Mesendoderm (in vitro differentiated cells): ENCODE results near the gene PRR35.
A peak's percentile ranks its signal among the peaks of the same experiment; 100 is the strongest.

ENCODE experiments used
- DNase-seq: peaks from one replicate; pipeline ENCODE4 v3.0.0; 2013
- H2AK5ac ChIP-seq: 2 replicates; pipeline ENCODE4 v1.6.1; 2013; ENCODE audit warnings: low read length, inconsistent platforms
- H2BK120ac ChIP-seq: 2 replicates; pipeline ENCODE4 v1.6.1; 2013; ENCODE audit warnings: low read depth, mild to moderate bottlenecking, low read length, moderate library complexity, mixed read lengths
- H2BK15ac ChIP-seq: replicated peaks from 2 replicates; pipeline ENCODE4 v1.6.1; 2013; ENCODE audit warnings: low read depth, mild to moderate bottlenecking, moderate library complexity
- H2BK5ac ChIP-seq: 2 replicates; pipeline ENCODE4 v1.6.1; 2013; ENCODE audit warnings: low read length, inconsistent platforms
- H3K18ac ChIP-seq: 2 replicates; pipeline ENCODE4 v1.6.1; 2013; ENCODE audit warnings: mild to moderate bottlenecking, low read length, mixed read lengths
- H3K23ac ChIP-seq: one replicate; pipeline ENCODE4 v1.6.1; 2013; ENCODE audit warnings: low read length
- H3K27ac ChIP-seq: 2 replicates; pipeline ENCODE4 v1.5.1; 2013; ENCODE audit warnings: low read depth, mild to moderate bottlenecking, inconsistent platforms, low read length, moderate library complexity
- H3K27me3 ChIP-seq: 2 replicates; pipeline ENCODE4 v1.6.1; 2013; ENCODE audit warnings: low read length, control low read depth, mild to moderate bottlenecking, inconsistent platforms; ENCODE audit not compliant: insufficient read depth, poor library complexity
- H3K36me3 ChIP-seq: 2 replicates; pipeline ENCODE4 v1.6.1; 2013; ENCODE audit warnings: low read length, inconsistent platforms; ENCODE audit not compliant: control insufficient read depth, insufficient read depth
- H3K4ac ChIP-seq: one replicate; pipeline ENCODE4 v1.6.1; 2013; ENCODE audit warnings: low read depth, mild to moderate bottlenecking, low read length, moderate library complexity
- H3K4me1 ChIP-seq: 2 replicates; pipeline ENCODE4 v1.6.1; 2013; ENCODE audit warnings: low read depth, low read length, inconsistent platforms; ENCODE audit not compliant: control insufficient read depth
- H3K4me2 ChIP-seq: 2 replicates; pipeline ENCODE4 v1.6.1; 2013; ENCODE audit warnings: low read length
- H3K4me3 ChIP-seq: 2 replicates; pipeline ENCODE4 v1.5.1; 2013; ENCODE audit warnings: mild to moderate bottlenecking, low read length
- H3K56ac ChIP-seq: one replicate; pipeline ENCODE4 v1.6.1; 2013; ENCODE audit warnings: low read length
- H3K79me1 ChIP-seq: 2 replicates; pipeline ENCODE4 v1.6.1; 2013; ENCODE audit warnings: low read length, inconsistent platforms
- H3K79me2 ChIP-seq: 2 replicates; pipeline ENCODE4 v1.6.1; 2013; ENCODE audit warnings: mild to moderate bottlenecking, low read length; ENCODE audit not compliant: control insufficient read depth, insufficient read depth
- H3K9ac ChIP-seq: 2 replicates; pipeline ENCODE4 v1.6.1; 2013; ENCODE audit warnings: low read length, inconsistent platforms
- H4K5ac ChIP-seq: one replicate; pipeline ENCODE4 v1.6.1; 2013; ENCODE audit warnings: low read length
- H4K8ac ChIP-seq: one replicate; pipeline ENCODE4 v1.6.1; 2013; ENCODE audit warnings: low read depth, mild to moderate bottlenecking, control low read depth, low read length, moderate library complexity
- WGBS: extraction: QIAGEN DNeasy Blood & Tissue Kit; methylation state at CpG from one replicate; pipeline ENCODE4 v1.1.7; 2013; ENCODE audit warnings: low lambda C conversion rate, missing lambda C conversion rate; ENCODE audit not compliant: insufficient coverage; ENCODE audit errors: extremely low coverage; 5-methylcytosine and 5-hydroxymethylcytosine counted together

PRR35 gene

DNA sequence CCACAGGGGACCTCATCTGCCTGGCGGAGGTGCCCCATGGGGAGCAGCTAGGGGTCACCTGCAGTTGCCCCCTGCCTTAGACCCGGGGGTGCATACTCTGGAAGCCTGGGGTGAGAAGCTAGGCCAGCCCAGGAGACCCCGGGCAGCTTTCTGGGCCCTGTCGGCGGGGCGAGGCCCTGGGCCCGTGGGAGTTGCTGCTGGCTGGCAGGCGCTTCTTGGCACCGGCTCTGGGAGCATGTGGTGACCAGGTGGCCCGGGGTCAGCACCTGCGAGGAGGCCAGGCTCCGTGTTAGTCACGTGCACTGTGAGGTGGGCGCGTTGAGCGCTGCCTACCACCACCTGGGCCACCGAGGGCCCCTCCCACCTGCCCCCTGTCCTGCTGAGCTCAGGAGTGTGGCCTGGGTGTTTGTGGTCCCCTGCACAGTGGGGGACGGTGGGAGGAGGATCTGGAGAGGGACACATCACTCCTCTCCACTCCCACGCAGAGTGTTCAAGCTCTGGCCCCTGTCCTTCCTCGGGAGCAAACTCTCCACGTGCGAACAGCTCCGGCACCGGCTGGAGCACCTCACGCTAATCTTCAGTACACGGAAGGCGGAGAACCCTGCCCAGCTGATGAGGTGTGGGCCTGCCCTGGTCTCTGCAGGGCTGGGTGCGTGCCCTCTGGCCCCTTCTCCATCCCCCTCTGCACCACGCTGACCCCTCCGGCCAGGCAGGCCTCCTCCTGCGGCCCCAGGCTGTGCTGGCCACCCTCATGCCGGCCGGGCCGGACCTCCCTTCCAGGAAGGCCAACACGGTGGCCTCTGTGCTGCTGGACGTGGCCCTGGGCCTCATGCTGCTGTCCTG lies 15.4 kb downstream of the PRR35 start:
- Histone ChIP-seq H3K4me3 (no peak overlapping the region), H2AK5ac (no peak overlapping the region), H4K8ac (no peak overlapping the region), H3K27ac (no peak overlapping the region), H3K4ac (no peak overlapping the region), H3K18ac (no peak overlapping the region), H3K9ac (no peak overlapping the region), H3K27me3 (no peaks in the 10 kb centered on the region), H2BK5ac (no peak overlapping the region), H3K4me1 (no peaks in the 10 kb centered on the region), H3K56ac (no peak overlapping the region), H4K5ac (no peak overlapping the region), H3K36me3 (no peaks in the 10 kb centered on the region), H3K4me2 (no peak overlapping the region), H2BK15ac (no peak overlapping the region), H3K23ac (no peak overlapping the region), H2BK120ac (no peak overlapping the region), H3K79me2 (peaks cover 3% of the 10 kb centered on the region), H3K79me1 (peaks cover 4% of the 10 kb centered on the region)
- no CpG with 5 or more reads among the region's 36 CpGs for WGBS
- DNase-seq: no peak

DNA sequence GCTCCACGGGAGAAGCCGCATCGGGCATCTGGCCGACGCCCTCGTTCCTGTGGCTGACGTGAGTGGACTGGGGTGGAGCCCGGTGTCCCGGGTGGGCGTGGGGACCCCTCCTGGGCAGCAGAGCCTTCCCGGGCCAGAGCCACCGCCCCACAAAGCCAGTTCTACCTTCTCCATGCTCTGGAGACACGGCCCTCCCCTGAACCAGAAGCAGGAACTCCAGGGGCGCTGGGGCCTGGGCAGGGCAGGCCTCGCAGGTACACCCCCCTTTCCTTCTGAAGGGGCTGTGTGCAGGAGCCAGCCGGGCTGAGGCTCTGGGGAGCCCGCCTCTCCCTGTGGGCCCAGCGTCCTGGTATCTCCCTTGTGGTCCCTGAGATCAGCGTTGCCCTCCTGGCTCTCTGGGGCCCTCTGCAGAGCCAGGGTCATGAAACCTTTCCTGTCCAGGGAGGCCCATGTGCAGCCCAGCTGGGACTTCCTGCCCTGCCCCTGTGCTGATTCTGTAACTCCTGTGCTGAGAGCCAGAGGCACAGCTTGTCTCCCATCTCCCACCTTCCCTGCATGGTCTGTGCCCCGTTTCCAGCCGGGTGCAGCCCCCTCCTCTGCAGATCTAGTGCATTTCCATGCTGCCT lies 16.1 kb downstream of the PRR35 start:
- no peak overlapping the region for H4K8ac ChIP-seq
- H3K23ac ChIP-seq: no peak overlapping the region
- H3K79me2 ChIP-seq: no peaks in the 10 kb centered on the region
- H3K4me3 ChIP-seq: no peak overlapping the region
- no peak overlapping the region for H2AK5ac ChIP-seq
- no peak for DNase-seq
- H2BK15ac ChIP-seq: no peak overlapping the region
- no peak overlapping the region for H3K4ac ChIP-seq
- peaks cover 3% of the 10 kb centered on the region for H3K79me1 ChIP-seq
- no CpG with 5 or more reads among the region's 21 CpGs for WGBS
- H3K9ac ChIP-seq: no peak overlapping the region
- no peak overlapping the region for H3K4me2 ChIP-seq
- H2BK5ac ChIP-seq: no peak overlapping the region
- no peaks in the 10 kb centered on the region for H3K27me3 ChIP-seq
- no peak overlapping the region for H3K18ac ChIP-seq
- H2BK120ac ChIP-seq: no peak overlapping the region
- H3K56ac ChIP-seq: no peak overlapping the region
- no peaks in the 10 kb centered on the region for H3K4me1 ChIP-seq
- H3K27ac ChIP-seq: no peak overlapping the region
- no peaks in the 10 kb centered on the region for H3K36me3 ChIP-seq
- no peak overlapping the region for H4K5ac ChIP-seq

DNA sequence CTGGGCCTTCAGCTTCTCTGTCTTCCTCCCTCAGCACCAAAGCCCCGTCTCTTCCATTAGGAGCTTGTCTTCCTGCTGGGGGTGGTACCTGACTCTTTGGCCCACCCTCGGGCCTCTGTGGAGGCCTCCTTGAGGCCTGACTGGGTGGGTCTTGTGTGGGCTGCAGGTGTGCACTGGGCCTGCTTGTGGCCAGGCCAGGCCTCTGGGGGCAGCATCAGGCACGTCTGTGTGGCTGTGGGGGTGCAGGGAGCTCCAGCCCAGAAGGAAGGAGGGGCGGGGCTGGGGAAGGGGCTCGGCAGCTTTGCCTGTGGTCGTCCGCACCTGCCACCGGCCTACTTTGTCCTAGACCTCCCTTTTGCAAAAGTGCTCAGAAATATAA lies 16.6 kb downstream of the PRR35 start:
- peak; percentile 58 for DNase-seq
- Histone ChIP-seq H3K4me3 (no peak overlapping the region), H3K18ac (no peak overlapping the region), H2AK5ac (no peak overlapping the region), H2BK15ac (no peak overlapping the region), H3K79me2 (no peaks in the 10 kb centered on the region), H3K4me2 (no peak overlapping the region), H2BK120ac (no peak overlapping the region), H3K79me1 (peaks cover 3% of the 10 kb centered on the region), H3K9ac (no peak overlapping the region), H3K36me3 (no peaks in the 10 kb centered on the region), H3K27me3 (no peaks in the 10 kb centered on the region), H3K56ac (no peak overlapping the region), H4K5ac (no peak overlapping the region), H4K8ac (no peak overlapping the region), H2BK5ac (no peak overlapping the region), H3K27ac (no peak overlapping the region), H3K4ac (no peak overlapping the region), H3K23ac (no peak overlapping the region), H3K4me1 (no peaks in the 10 kb centered on the region)
- WGBS: no CpG with 5 or more reads among the region's 8 CpGs

DNA sequence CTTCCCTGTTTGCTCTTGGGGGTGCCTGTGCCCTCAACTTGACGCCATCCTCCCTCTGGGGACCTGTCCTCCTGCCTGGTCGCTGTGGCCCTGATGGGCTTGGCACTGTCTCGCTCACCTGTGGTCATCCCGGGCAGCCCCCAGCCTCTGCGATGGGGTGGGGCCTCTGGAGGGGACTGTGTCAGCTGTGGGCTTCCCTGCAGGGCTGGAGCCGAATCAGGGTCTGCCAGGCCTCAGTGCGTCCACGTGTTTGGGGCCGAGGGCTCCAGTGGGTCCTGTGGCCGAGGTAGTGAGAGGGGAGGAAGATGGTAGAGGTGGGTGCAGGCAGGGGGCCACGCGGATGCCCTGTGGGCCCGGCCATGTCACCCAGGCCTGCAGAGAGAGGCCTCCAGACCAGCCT lies 17.6 kb downstream of the PRR35 start:
- Histone ChIP-seq H3K79me1 (no peaks in the 10 kb centered on the region), H3K4me3 (no peak overlapping the region), H4K8ac (no peak overlapping the region), H3K79me2 (no peaks in the 10 kb centered on the region), H3K18ac (no peak overlapping the region), H3K27me3 (no peaks in the 10 kb centered on the region), H3K36me3 (no peaks in the 10 kb centered on the region), H3K9ac (no peak overlapping the region), H4K5ac (no peak overlapping the region), H3K4ac (no peak overlapping the region), H3K4me1 (no peaks in the 10 kb centered on the region), H3K23ac (no peak overlapping the region), H2AK5ac (no peak overlapping the region), H2BK15ac (no peak overlapping the region), H3K56ac (no peak overlapping the region), H3K27ac (no peak overlapping the region), H2BK120ac (no peak overlapping the region), H3K4me2 (no peak overlapping the region), H2BK5ac (no peak overlapping the region)
- DNase-seq: no peak
- WGBS: no CpG with 5 or more reads among the region's 13 CpGs

DNA sequence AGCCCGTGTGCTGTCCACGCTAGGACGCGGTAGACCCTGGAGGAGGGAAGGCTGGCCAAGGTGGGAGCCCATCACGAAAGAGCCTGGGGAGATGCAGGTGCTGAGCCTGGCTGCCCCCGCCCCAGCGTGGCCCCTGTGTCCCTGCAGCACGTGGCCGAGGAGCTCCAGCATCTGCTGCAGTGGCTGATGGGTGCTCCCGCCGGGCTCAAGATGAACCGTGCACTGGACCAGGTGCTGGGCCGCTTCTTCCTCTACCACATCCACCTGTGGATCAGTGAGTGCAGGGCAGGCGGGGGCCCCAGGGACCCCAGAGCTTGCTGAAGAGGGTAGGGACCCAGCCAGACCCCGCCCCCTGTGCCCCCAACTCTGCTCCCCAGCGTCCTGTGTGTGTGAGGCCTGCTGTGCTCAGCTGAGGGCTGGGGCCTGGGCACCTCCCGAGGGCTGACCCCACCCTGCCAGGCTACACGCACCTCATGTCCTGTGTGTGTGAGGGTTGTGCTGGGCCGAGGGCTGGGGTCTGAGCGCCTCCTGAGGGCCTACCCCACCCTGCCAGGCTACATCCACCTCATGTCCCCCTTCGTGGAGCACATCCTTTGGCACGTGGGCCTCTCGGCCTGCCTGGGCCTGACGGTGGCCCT lies 18.2 kb downstream of the PRR35 start:
- H2BK120ac ChIP-seq: no peak overlapping the region
- H3K4me2 ChIP-seq: no peak overlapping the region
- no peak overlapping the region for H3K4ac ChIP-seq
- no peak overlapping the region for H3K4me3 ChIP-seq
- peak overlapping the region; percentile 65 for H3K56ac ChIP-seq
- H3K9ac ChIP-seq: peak overlapping the region; percentile 4
- H4K8ac ChIP-seq: no peak overlapping the region
- H2AK5ac ChIP-seq: no peak overlapping the region
- no peak overlapping the region for H3K27ac ChIP-seq
- no peak overlapping the region for H4K5ac ChIP-seq
- H3K23ac ChIP-seq: no peak overlapping the region
- no peaks in the 10 kb centered on the region for H3K4me1 ChIP-seq
- DNase-seq: no peak
- no peak overlapping the region for H2BK15ac ChIP-seq
- no peaks in the 10 kb centered on the region for H3K79me1 ChIP-seq
- no peak overlapping the region for H3K18ac ChIP-seq
- no CpG with 5 or more reads among the region's 24 CpGs for WGBS
- no peaks in the 10 kb centered on the region for H3K27me3 ChIP-seq
- H3K36me3 ChIP-seq: no peaks in the 10 kb centered on the region
- H3K79me2 ChIP-seq: no peaks in the 10 kb centered on the region
- no peak overlapping the region for H2BK5ac ChIP-seq
